ENCODE data around the gene TFB1M.
"Not testable (repeated sequence)": the region's sequence is repeated elsewhere in the genome, so short reads cannot be mapped to it uniquely, and the experiment has no call there.

- TF ChIP-seq, protein P1, sequence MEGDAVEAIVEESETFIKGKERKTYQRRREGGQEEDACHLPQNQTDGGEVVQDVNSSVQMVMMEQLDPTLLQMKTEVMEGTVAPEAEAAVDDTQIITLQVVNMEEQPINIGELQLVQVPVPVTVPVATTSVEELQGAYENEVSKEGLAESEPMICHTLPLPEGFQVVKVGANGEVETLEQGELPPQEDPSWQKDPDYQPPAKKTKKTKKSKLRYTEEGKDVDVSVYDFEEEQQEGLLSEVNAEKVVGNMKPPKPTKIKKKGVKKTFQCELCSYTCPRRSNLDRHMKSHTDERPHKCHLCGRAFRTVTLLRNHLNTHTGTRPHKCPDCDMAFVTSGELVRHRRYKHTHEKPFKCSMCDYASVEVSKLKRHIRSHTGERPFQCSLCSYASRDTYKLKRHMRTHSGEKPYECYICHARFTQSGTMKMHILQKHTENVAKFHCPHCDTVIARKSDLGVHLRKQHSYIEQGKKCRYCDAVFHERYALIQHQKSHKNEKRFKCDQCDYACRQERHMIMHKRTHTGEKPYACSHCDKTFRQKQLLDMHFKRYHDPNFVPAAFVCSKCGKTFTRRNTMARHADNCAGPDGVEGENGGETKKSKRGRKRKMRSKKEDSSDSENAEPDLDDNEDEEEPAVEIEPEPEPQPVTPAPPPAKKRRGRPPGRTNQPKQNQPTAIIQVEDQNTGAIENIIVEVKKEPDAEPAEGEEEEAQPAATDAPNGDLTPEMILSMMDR (IDR thresholded peaks at IDR 0.05; ENCODE audit: low read depth, low read length): not testable (repeated sequence)
- not testable (repeated sequence) for TF ChIP-seq EZH2phosphoT487 (IDR thresholded peaks at IDR 0.05; ENCODE audit: low read depth)
Observed at GRCh38 chr6:155362968-155363632, 48.8 kb upstream of the TFB1M start.
